NCI-H2227 treated with DMSO at 0.1 percent for 48 hours (cell line): ENCODE measurements around the gene LTBP1.
"Not testable (repeated sequence)": the region's sequence is repeated elsewhere in the genome, so short reads cannot be mapped to it uniquely, and the experiment has no call there.

Experiments used
- DNase-seq: peaks from one replicate; lab custom pipeline; 2025; lab: John Stamatoyannopoulos, UW

Gene LTBP1

DNA sequence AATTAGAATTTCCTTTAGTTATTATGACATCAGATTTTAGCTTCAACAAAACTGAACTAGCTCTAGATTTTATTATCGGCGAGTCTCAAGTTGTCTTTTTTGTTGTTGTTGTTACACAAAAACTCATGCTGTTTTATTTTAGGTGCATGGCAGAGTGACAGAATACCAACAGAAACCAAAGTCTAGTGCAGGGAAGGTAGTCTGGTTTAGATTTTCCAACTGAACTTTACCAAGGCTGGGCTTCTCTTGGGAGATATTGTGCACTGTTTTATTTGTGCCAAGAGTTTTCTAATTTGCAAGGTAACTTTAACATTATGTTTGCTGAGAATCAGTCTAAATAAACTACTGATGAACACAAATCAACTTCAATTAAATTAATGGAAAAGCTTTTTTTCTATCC lies 486.1 kb downstream of the LTBP1 start:
- DNase-seq, result no peak

- peak; percentile 58 for DNase-seq
Measured at GRCh38 chr2:33433279-33434235, 486.8 kb downstream of the LTBP1 start.

- no peak for DNase-seq
Measured at GRCh38 chr2:33435518-33435917, 488.8 kb downstream of the LTBP1 start.

DNA sequence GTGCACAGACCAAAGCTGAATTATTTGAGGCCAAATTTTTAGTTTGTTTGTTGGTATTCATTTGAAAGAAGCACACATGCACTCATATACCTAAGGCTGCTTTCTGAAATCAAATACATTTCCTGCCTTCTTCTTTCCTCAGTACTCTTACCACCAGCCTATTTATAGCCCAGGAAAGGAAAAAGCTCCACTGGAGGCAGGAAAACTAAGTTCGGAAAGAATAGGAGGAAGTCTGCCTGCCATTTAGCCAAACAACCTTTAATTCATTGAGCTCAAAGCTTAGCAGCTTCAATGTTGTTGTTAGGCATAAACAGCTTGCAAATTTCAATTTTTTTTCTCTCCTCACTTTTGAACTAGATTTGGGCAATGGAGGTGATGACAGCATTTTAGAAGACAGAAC lies 489.3 kb downstream of the LTBP1 start:
- DNase-seq, result no peak

- DNase-seq, result no peak
Measured at GRCh38 chr2:33437297-33437696, 490.5 kb downstream of the LTBP1 start.

DNA sequence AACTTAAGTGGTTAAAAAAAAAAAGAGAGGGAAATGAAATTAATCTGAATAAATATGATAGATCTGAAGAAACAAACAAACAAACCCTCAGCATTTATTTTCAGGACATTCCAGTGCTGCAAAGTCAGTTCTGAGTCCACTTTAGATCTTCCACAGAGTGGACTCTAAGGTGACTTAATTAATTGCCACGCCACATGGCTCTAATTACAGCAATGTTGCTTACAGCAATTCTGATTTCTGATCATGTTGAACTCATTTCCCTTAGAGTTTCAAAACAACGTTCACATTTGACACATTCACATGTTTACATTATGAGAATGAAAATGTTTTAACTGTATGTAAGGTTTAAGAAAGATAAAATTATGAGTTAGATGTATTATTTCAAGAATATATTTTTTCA lies 491.1 kb downstream of the LTBP1 start:
- DNase-seq, result no peak

DNA sequence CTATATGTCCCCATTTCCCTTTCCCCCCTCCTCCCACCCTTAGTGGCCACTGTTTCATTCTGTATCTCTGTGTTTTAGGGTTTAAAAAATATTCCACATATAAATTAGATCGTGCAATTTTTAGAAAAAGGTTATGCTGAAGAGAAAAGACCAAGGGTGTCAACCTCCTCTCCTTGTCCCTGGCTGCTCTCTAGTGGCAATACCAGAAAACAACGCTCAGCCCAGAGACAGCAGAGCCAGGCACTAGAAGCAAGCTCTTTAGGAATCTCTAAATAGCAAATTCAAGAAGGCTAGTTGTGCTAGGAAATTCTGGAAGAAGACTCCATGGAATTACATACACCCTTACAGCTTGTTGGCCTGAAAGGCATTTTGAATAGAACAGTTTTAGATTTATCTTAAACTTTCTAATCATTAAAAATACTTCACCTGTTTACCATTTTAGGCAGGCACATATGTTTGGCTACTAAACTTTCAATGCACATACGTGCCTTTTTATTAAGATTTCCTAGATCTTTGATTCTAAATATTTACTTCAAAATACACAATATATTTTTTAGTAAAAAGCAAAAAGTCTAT lies 494.6 kb downstream of the LTBP1 start:
- peak; percentile 56 for DNase-seq

DNA sequence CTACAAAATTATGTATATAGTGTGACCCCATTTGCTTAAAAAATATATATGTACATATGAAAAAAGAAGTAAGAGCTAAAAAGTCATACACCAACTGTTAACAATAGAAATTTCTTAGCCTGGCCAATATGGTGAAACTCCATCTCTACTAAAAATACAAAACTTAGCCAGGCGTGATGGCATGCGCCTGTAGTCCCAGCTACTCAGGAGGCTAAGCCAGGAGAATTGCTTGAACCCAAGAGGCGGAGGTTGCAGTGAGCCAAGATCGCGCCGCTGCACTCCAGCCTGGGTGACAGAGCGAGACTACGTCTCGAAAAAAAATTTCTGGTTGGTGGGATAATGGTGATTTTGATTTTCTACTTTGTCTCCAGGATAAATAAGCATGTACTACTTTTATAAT lies 495.3 kb downstream of the LTBP1 start:
- not testable (repeated sequence) for DNase-seq

GRCh38 chr2:33442528-33443079 lies 495.9 kb downstream of the LTBP1 start:
- DNase-seq, result no peak

GRCh38 chr2:33443274-33443829 lies 496.6 kb downstream of the LTBP1 start:
- no peak for DNase-seq

- DNase-seq, result no peak
Measured at GRCh38 chr2:33444967-33445366, 498.2 kb downstream of the LTBP1 start.

DNA sequence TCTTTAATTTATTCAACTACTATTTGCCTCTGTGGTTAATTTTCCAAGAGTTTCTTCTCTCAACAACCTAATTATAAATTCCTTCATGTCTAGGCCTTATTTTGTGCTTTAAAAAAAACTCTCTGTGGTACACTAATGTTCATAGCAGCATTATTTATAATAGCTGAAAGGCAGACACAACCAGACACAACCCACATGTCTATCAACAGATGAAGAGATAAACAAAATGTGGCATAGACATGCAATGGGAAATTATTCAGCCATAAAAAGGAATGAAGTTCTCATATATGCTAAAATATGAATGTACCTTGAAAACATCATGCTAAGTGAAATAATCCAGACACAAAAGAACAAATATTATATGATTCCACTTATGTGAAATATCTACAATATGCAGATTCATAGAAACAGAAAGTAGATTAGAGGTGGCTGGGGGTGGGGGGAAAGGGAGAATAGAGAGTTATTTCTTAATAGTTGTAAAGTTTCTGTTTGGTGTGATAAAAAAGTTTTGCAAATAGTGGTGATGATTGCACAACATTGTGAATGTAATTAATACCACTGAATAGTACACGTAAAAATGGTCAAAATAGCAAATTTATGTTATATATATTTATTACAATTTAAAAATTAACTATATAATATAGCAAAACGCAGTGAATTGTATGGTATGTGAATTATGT lies 501.6 kb downstream of the LTBP1 start:
- DNase-seq, result no peak
